Medulla oblongata (tissue), 1 donor: Measurements from ENCODE around the gene TMEM42.
"Not testable (repeated sequence)": the region's sequence is repeated elsewhere in the genome, so short reads cannot be mapped to it uniquely, and the experiment has no call there.

Experiments
- DNase-seq: peaks from one replicate; pipeline ENCODE4 v3.0.0-alpha.2; 2015; ENCODE audit errors: extremely low spot score

The TMEM42 gene

DNA sequence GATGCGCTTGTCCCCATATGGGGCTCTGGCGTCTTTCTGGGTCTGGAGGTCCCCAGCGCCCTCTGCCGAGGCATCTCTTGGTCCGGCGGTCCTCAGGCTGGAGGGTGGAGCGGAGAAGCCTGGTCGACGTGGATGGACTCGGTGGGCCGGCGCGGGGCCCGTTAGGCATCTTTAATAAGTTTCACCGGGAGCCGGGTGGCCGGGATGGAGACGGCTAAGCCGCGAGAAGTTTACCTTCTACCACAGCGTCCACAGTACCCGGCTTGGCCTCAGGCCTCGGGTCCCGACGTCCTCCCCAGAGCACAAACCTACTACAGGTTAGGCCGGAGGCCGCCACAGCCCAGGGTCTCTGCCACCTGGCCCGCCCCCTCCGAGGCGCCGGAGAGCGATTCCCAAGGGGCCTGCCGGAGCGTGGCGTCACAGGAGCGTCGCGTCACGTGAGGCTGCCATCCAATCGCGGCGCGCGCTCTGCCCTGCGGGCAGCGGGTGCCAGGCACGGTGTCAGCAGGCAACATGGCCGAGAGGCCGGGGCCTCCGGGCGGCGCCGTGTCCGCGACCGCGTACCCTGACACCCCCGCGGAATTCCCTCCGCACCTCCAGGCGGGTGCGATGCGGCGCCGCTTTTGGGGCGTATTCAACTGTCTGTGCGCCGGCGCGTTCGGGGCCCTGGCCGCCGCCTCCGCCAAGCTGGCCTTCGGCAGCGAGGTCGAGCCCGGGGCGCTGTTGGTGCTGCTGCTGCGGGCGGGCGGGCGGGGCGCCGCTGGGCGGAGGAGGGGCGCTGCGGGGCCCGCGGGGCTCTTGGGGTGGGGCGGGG is at the start of gene TMEM42:
TSS of gene TMEM42 (plus strand) at position 501 of the 814 bp plus-strand sequence. CDS start at position 514, 13 bp downstream.
- peak; percentile 95 for DNase-seq

DNA sequence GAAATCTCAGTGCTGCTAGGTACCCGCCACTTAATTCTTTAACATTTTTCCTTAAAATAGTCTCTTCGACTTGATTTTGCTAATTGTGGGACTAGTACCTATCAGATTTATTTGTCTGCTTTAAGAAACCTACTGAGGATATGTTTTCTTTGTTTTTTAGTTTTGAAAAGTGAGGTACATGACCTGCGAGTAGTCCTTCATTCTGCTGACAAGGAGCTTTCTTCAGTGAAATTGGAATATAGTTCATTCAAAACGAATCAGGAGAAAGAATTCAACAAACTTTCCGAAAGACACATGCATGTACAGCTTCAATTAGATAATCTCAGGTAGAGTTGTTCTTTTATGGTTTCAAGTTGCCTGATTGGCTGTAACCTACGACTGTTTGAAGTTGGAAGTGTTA is 47.0 kb upstream of the TMEM42 start:
- no peak for DNase-seq

DNA sequence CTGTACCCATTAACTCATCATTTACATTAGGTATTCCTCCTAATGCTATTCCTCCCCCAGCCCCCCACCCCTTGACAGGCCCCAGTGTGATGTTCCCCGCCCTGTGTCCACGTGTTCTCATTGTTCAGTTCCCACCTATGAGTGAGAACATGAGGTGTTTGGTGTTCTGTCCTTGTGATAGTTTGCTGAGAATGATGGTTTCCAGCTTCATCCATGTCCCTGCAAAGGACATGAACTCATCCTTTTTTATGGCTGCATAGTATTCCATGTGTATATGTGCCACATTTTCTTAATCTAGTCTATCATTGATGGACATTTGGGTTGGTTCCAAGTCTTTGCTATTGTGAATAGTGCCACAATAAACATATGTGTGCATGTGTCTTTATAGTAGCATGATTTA is 45.4 kb upstream of the TMEM42 start:
- DNase-seq = not testable (repeated sequence)

DNA sequence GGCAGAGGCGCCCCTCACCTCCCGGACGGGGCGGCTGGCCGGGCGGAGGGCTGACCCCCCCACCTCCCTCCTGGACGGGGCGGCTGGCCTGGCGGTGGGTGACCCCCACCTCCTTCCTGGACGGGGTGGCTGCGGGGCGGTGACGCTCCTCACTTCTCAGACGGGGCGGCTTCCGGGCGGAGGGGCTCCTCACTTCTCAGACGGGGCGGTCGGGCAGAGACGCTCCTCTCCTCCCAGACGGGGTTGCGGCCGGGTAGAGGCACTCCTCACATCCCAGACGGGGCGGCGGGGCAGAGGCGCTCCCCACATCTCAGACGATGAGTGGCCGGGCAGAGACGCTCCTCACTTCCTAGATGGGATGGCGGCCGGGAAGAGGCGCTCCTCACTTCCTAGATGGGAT is 40.5 kb upstream of the TMEM42 start:
- DNase-seq = not testable (repeated sequence)

DNA sequence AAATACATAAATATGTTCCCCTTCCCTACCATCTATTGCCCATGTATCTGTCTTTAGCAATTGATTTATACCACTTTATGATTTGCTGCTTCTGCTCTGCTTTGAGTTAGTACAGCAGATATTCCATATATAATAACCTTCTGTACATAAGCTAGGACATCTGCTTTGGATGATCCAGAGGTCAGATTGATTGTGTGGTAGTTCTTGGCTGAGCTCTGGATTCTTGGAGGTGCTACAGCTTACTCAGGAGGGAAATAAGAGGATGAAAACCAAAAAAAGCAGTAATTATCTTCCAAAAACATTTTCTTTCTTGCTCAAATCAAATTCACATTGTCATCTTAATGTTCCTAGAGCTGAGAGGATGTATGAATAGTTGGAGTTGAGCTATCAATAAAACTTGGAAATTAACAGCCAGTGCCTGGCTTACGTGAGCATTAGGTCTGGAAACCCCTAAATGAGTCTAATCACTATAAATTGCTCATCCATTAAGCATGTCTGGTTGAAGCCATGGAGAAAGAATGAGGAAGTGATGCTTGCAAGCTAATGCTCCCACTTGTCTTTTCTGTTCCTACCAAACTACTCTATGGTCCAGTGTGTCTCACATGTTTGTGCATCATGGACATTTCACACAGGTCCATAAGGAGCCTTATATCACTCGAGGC is 36.3 kb upstream of the TMEM42 start:
- DNase-seq = no peak

DNA sequence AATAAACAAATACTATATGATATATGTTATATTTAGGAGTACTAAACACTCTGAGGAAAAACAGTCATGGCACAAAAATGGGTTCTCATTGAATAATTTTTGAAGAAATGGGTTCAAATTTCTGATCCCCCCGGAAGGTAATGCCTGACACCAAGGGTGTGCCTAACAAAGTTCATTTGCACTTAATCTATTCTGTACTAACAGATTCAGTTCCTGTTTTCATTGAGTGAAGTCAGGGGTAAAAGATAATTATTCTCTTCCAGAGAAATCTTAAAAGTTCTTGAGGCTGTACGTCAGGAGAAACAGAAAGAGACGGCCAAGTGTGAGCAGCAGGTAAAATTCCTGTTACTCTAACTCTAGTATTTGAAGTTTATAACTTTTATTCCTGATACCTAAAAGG is 34.5 kb upstream of the TMEM42 start:
- no peak for DNase-seq

DNA sequence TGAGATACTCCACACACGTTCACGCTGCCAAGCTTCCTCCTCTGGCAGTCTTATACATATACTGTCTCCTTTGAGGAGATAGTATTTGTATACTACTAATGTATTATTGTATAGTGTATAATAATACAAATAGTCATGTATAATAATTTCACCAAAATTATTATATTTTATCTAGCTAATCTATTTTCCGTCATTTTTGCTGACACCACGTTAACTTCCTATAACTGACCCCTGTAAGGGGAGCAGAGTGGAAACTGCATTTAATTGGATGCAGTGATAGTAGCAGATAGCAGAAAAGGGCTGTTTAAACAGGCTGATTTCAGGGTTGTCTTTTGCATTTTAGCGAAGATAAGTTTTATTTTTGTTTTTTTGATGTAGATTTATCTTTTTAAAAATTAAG is 30.5 kb upstream of the TMEM42 start:
- no peak for DNase-seq

DNA sequence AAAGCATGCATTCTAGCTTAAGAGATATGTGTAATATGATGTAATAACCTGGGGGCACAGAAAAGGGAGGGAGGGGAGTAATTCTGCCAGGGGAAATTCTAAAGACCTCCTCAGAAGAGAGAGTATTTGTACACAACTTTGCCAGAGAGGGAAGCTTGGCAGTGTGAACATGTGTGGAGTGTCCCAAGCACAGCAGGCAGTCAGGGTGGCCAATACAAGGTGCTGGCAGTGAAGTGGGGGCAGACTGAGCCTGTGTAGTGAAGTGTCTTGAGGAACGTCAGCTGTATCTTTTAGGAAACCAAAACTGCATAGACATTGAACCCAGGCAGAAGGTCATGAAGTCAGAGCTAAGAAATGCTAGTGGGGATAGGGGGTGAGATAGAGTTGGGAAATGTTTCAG is 29.7 kb upstream of the TMEM42 start:
- DNase-seq = no peak

DNA sequence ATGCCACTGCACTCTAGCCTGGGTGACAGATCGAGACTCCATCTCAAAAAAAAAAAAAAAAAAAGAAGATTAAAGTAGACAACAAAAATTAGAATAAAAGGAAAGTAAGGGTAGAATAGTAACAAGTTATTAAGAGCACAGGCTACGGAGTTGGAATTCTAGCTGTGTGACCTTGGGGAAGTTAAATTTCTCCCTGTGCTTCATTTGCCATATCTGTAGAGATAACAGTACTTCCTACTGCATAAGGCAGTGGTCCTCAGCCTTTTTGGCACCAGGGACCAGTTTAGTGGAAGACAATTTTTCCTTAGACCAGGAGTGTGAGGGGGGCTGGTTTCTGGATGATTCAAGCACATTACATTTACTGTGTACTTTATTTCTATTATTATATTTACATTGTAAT is 28.7 kb upstream of the TMEM42 start:
- no peak for DNase-seq

DNA sequence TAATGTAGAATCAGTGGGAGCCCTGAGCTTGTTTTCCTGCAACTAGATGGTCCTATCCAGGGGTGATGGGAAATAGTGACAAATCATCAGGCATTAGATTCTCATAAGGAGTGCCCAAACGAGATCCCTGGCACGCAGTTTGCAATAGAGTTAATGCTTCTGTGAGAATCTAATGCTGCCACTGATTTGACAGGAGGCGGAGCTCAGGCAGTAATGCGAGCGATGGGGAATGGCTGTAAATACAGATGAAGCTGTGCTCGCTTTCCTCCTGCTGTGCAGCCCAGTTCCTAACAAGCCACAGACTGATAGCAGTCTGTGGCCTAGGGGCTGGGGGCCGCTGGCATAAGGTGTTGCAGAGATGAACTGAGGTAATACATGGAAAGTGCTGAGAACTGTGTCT is 28.3 kb upstream of the TMEM42 start:
- DNase-seq = no peak

DNA sequence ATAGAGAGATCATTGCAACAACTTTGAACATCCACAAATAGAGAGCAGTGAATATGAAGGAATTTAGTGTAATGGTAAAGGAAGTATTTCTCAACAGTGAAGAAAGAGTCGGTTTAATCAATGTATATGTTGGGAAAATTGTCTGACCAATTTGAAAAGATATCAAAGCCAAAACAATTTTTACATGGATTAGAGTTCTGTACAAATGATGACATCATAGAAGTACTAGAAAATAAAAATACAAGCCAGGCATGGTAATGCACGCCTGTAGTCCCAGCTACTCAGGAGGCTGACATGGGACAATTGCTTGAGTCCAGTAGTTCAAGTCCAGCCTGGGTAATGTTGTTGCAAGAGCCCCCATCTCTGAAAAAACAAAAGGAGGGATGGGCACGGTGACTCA is 26.0 kb upstream of the TMEM42 start:
- DNase-seq = no peak

DNA sequence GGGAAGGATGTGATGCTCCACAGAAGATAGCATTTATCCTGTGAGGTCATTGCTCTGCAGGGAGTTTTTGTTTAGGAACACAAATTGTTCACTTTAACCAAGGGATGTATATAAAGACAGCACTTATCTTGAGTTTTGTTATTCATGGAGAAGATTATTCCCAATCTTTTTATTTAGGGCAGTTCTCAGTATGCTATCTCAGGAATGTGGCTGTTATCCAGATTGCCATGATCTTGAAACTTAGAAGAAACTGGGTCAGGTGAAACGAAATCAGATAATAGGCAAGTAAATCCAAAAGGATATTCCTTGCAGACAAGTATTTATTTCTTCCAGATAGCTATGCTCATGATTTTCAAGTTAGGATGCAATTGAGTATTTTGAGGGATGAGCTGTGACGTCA is 19.3 kb upstream of the TMEM42 start:
- DNase-seq = no peak

DNA sequence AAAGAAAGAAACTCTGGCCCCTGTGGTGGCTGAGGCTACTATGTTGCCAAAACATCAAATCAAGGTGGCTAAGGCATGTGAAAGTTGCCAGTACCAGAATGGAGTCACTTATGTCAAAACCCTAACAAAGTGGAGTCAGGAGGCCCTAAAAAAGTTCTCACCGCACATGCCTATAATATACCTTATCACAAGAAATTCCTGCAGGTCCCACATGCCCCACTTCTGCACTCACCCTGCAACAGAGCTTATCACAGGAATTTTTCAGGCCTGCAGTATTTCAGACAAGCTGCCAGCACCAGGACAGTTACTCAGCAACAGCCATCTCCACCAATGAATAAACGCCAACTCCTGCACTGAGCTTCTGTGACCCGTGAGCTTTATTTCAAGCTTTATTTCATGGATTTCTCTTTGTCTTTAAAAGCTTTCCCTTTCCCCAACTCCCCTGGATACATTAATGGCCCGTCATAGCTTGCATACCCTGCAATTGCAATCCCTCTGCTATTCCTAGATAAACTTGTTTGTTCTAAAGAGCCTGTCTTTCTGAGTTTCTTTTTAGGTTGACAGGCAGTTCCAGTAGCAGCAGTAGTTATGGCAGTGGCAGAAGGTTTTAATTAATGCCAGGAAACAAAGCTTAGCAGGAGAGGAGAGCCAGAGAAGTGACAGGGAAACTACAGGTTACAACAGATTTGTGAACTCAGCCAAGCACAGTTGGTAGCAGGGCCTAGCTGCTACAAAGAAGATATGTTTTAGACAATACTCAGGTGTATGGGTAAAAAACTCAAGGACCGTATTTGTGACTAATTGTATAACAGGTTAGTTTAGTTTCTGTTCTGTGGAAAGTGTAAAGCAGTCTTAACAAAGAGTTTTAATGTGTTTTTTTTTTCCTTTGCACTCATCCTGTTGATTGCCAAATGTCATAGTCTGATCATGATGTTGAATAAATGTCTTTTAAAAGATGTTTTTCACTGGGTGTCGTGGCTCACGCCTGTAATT is 15.9 kb upstream of the TMEM42 start:
- no peak for DNase-seq

DNA sequence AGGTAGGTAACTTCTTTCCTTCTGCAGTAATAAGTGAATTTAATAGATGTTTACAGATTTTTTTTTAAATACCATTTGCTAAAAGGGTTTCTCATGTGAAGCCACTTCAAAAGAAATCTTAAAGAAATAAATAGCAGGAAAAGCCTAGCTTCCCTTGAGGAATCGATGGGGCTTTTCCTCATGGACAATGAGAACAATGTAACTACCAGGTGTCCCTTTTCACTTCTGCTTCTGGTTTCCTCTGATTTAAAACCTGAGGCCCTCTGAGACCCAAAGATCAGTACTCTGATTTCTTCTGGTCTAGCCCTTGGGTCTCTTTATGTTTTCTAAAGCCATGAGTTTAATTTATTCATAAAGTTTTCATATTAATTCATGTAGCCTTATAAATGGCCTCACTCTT is 13.1 kb upstream of the TMEM42 start:
- no peak for DNase-seq

DNA sequence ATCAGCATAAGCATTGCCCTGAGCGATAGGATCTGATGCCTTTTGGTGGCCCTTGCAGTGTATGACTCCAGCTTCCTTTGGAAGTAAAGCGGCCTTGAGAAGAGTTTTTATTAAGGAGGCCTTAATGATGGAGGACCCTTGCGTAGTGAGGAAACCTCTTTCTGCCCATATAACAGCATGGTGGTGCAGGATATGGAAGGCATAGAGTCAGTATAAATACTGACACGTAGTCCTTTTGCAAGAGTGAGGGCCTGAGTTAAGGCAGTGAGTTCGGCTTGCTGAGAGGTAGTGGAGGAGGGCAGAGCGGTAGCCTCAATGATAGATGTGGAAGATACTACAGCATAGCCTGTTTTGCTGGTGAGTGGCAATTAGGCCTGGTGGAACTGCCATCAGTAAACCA is 5.0 kb upstream of the TMEM42 start:
- DNase-seq = not testable (repeated sequence)

DNA sequence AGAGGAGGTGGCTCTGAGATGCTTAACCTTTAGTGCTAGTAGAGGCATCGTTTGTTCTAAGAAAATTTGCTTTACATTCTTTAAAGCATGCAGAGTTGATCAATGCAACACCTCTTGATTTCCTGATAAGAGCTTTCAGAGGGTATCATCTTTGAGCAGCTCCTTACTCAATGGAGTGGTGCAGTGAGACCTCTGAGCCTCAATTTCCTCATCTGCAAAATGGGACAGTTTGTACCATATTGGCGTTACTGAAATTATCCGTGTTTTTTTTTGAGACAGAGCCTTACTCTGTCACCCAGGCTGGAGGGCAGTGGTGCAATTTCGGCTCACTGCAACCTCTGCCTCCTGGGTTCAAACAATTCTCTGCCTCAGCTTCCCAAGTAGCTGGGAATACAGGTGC is 1.6 kb upstream of the TMEM42 start:
- no peak for DNase-seq

DNA sequence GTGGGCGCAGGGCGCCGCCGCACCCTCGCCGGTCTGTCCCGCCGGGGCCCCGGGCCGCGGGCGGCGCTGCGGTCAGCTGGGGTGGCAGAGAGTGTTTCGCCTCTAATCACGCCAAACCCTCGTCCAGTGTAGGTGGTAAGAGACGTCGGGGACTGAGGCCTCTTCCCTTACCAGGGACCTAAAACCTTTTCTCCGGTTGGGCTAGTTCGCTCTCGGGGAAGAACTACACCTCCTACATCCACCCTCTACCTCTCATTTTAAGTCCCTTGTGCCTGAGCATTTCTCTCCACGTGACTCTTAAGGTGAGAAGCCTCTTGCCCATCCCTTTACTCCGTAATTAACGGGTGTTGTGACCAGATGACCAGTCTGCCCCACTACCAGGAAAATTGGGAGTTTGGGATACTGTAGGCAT is 520 bp downstream of the TMEM42 start:
- DNase-seq = peak; percentile 30

DNA sequence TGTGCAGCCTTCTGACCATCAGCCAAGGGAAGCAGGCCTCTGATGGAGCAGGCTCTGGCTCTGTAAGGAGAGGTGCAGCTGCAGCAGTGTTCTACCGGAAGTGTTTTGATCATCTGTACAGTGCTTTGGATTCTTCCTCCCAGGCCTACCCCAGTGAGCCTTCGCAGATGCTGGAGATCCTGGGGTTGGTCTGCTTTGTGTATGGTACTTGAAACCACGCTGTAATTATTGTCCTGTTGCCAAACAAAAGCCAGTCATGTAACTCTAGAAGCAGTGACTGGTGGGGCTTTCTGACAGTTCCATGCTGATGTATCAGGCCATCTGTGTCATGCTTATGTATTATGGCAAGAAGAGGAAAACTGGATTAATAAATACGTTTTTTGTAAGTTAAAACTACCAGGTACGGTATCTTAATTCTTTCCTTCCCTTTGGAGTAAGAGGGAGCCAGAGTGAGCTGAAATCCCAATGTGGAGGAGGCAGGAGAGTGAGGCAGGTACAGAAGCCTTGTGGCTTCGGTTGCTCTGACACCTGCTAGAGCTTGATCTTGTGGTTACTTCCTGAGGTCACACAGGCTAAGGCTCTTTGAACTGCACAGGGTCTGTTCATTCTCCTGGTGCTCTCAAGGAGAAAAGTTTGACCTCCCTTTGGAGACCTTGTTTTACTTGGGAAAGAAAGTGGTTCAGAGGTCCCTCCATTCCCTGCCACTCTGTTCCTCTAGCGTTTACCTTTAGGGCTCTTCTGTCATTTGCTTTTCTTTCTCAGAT is 3.7 kb downstream of the TMEM42 start:
- DNase-seq = no peak

DNA sequence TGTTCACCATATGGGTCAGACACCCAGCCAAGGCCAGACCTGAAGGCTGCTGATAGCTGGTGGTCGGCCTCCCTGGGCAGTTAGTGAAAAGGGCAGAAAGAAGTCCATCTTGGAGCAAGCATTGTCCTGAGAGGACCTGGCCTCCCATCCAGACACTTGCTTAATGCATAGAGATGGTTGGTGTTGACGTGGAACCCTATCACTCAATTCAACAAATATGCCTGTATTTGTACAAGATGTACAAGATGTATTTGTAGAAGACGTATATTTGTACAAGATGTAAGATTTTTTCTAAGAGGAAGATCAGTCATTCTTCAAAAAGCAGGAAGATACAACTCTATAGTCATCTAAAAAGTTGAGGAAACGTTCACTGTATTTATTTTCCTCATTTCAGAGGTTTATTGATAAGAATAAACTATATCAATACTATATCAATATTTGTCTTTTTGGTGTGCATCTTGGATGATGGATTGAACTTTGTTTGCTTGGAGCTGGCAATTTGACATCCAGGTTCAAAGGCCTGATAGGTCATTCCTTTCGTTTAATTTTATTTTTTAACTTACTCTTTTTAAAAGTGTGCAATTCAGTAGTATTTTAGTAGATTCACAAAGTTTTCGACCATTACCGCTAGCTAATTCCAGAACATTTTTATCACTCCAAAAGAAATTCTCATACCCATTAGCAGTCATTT is 5.9 kb downstream of the TMEM42 start:
- no peak for DNase-seq

DNA sequence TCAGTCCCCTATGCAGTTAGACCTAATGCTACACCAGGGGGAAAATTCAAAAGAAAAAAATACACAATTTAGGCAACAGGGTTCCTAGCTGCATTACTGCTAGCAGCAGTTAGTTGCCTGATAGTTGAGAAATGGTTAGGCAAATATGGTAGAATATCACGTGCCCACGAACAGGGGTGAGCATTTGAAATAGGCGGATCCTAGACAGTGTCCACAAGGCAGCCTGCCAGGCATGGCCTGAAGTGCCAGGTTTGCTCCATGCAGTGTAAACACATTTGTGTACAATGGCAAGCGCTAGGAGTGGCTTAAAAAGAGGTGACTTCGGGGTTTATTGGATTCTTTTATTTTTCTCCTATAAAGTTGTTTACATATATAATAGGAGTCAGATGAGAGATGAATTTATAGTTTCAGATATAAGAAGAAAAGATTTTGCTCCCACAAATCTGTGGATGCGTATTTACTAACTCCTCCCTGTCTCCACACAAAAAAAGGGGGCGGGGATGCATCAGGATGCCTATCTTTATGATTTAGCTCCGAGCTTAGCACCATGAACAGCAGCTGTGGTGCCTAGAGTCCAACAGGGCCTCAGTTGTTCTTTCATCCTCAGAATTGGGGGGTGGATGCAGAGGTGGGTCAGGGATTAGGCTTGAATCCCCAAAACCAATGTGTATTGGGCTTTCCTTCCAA is 8.8 kb downstream of the TMEM42 start:
- no peak for DNase-seq
